DMS114 treated with DMSO at 0.1 percent for 48 hours (cell line): Measurements from ENCODE around the gene SEMA3A.
"Not testable (repeated sequence)": the region's sequence is repeated elsewhere in the genome, so short reads cannot be mapped to it uniquely, and the experiment has no call there.

Experiments
- DNase-seq: peaks from one replicate; lab custom pipeline; 2025; ENCODE audit not compliant: unreplicated experiment; lab: John Stamatoyannopoulos, UW

Gene SEMA3A

DNA sequence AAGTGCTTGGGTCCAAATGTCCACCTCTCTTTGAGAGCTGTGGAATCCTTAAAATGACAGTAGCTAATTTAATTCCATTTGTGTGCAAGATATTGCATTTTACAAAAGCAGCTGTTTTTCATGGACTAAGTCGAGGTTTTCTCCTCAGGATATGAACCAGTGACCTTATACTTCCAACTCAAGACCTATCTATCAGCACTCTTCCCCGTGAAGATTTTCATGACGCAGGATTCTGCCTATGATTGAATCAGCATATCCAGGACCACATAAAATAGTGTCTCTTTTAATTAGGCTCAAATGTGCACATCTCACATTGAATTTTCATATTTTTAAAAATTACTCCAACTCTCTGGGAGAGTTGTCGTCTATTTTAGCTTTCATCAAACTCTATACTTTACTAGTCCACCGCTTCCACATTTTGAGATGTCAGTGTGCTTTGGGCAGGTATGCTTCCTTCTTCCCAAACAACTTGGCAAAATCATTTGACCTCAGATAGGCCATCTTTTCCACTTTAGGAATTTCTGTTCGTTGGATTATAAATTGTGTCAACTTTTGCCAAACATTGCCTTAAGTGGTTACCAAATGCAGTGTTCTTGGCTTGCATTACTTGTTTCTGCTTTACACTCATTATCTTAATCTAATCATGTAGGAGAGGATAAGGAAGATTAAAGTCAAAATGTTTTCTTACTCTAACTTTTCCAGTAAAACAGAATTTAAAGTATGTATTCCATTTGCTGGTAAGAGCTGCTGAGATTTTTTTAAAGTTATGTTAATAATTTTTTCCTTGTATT is 39.4 kb downstream of the SEMA3A start:
- no peak for DNase-seq

DNA sequence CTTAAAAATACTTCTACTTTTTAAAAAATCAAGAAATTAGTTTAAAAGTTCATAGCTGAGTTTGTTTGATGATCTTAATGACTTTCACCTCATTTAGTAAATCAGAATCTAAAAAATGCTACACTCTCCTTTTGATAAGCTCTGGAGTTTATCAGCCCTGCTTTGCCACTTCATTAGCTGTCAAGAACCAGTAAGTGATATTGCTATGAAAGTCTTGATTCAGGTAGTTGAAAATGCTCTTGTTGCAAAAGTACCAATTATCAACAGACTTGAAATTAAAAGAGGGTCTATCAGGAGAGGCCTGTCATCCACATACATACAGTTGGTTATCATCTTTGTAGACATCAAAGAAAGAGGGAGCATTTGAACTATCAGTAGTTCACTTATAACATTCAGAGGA is 41.6 kb downstream of the SEMA3A start:
- no peak for DNase-seq

DNA sequence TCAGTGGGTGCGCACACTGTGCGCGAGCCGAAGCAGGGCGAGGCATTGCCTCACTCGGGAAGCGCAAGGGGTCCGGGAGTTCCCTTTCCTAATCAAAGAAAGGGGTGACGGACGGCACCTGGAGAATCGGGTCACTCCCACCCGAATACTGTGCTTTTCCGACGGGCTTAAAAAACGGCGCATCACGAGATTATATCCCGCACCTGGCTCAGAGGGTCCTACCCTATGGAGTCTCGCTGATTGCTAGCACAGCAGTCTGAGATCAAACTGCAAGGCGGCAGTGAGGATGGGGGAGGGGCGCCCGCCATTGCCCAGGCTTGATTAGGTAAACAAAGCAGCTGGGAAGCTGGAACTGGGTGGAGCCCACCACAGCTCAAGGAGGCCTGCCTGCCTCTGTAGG is 44.2 kb downstream of the SEMA3A start:
- DNase-seq: not testable (repeated sequence)

DNA sequence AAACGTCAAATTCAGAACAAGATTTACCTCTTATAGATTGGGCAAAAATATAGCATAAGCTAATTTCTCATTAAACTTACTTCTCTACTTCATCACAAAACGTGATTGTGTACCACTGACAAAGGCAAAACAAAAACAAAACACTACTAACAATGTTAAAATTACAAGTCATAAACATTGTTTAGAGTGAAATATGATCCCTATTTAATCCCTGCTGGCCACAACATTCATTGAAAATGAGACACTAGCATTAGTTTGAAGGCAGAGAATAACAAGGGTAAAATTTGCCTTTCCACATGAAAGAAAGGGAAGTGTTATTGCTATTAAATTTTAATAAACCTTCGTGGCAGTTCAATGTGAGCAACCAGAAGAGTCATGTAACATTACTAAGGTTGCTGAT is 45.0 kb downstream of the SEMA3A start:
- DNase-seq: no peak

DNA sequence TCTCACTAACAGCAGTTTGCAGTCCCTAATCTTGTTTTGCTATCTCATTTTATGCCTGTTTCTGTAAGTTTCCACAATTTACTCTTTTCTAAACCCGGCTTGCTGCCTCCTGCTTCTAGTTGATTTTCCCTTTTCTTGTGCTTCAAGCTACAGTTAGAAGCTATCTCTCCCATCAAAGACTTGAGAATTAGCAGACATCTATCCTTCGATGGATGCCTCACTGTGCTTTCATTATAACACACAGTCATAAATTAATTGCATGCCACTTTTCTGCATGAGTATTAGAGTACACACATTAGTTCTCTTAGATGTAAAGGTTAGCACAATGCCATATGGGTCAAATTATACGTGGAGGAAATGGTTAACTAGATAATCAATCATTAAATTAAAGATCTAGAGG is 48.7 kb downstream of the SEMA3A start:
- DNase-seq: no peak

DNA sequence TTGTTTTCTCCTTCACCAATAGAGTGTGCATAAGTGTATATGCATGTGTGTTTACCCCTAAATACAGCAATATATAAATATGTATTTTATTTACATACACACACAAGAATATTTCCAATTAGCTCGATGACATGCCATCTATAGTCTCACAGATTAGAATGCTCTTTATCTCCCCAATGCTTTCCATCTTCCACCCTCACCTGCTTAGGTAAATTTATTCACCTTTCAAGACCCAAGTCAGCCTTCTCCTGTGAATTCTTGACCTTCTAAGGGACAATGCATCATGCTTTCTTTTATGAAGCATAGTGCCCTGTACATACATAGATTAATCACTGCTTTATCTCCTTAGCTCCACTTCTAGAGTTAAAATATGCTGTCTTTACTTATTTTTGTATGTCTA is 49.7 kb downstream of the SEMA3A start:
- no peak for DNase-seq

DNA sequence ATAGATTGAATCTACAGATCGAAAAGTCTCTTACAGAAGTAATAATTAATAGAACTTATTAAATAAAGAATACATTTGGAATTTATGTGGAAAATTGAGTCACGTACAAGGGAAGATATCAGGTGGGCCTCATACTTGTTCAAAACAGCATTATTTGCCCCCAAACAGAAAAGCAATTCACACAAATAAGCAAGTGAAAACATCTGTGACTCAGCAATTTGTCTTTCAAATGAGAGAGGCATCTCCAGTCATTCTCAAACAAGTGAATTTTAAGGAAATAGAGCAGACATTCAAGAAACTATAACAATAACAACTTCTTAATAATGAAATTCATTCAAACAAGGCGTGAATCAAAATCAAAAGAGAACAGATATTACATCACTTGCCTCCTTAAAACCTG is 50.1 kb downstream of the SEMA3A start:
- no peak for DNase-seq

DNA sequence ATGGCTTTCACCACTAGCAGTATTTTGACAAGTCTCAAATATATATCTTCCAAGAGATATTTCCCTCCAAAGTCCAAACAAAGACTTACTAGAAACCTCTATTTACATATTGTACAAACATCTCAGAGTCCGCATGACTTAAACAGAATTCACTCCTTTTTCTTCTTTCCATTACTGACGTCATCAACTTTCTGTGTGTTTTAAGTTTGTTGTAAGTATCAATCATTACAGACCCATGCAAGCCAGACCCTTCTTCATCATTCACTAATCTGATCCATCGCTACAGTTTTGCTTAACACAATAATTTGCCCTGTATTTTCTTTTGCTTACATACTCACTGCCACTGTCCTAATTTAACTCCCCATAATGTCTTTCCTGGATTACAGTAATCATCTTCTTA is 51.9 kb downstream of the SEMA3A start:
- no peak for DNase-seq

DNA sequence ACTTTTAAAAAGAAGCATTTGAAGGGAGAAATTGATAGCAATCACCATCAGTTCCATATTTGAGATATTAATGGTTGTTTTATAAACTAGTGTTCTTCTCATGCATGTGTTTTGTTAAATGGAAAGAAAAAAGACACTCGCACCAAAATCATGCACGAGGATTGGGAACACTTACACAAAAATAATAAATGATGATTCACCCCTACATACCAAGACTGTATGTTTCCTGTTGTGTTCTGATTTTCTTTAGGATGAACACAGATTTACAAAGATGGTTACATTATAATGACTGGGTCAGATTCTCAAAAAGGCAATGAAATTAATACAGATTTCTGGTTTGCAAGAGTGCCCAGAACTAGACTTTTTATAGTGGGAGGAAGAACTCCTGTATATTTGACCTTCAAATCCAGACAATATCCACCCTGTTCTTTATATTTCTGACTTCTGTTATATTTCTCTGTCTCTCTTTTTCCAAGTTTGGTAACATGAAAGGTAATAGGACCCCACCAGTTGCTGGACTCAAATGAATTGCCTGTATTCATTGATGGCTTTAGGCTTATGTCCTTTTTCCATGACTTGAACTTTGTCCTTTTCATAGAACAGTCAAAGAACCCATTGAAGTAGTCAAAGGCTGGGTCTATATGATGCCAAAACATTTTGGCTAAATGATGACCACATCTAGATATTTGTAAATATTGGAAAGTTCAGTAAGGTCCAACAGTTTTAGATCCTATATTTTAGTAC is 54.4 kb downstream of the SEMA3A start:
- DNase-seq: no peak

DNA sequence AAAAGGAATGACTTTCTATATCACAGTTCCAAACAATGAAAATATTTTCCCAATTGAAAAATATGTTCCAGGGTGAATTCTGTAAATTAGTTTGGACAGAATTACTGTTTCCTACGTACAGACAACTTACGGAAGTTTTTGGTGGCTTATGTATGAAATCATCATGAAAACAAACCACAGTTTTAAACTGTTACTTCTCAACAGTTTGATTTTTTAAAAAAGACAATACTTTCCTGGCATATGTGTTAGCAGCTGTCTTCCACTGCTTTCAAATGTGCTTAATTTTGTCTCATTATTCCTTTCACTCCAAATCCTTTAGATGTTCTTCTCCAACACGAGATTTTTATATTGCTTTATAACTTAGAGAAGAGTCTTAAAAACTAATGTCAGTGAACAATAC is 56.2 kb downstream of the SEMA3A start:
- no peak for DNase-seq

DNA sequence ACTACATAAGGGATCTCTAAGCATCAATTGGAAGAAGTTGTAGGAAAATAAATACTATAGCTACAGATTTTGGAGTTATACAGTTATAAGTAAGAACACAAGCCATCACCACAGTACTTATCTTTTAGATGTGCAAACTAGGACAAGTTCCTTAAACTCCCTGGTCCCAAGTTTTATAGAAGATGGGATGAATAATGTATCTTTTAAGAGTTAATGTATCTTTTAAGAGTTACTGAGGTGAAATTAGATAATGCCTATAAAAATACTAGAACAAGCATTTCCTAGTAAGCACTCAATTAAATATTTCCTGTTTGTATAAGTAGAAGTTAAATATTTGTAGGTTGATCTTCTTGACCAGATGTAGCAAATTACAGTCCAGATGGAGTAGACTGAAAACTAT is 56.8 kb downstream of the SEMA3A start:
- DNase-seq: no peak

DNA sequence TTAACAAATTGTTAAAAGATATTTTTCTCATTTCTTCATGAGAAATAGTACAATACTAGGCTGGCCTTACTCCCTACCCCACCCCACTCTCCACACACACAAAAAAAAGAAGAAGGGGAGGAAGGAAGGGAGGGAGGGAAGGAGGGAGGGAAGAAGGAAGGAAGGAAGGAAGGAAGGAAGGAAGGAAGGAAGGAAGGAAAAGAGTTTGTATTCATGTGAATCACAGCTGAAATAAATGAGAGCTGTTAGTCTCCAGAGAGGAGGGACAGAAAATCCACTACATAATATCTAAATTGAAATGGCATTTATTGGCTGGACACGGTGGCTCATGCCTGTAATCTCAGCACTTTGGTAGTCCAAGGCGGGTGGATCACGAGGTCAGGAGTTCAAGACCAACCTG is 57.8 kb downstream of the SEMA3A start:
- no peak for DNase-seq

DNA sequence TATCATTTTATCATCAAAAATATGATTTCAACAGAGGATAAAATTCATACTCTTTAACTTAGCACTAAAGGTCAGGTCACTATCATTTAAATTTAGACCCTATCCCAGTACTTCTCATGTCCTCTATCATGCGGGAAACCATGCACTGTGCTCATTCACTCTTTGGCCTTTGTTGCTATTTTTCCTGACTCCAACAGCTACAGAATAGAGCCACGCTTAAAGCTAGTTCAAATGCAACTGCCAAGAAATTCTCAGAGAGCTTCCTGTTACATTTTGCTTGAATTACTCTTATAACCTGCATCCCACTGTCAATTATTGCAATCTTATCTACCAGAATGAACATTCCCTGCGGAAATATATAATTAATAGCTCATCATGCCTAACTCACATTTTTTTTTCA is 58.3 kb downstream of the SEMA3A start:
- DNase-seq: no peak

DNA sequence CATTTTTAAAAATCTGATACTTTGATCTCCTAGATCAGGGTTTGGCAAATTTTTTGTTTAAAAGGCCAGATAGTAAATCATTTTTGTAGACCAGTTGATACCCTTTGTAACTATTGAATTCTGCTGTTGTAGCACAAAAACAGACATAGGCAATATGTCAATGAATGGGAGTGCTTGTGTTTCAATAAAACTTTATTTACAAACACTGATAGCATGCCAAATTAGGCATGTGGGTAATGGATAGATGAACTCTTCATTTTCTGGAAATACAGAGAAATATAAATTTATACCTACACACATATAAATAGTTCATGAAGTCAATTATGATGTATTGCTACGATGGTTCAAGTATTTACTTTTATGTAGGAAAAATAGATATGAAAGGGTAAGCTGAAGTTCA is 60.4 kb downstream of the SEMA3A start:
- DNase-seq: no peak

DNA sequence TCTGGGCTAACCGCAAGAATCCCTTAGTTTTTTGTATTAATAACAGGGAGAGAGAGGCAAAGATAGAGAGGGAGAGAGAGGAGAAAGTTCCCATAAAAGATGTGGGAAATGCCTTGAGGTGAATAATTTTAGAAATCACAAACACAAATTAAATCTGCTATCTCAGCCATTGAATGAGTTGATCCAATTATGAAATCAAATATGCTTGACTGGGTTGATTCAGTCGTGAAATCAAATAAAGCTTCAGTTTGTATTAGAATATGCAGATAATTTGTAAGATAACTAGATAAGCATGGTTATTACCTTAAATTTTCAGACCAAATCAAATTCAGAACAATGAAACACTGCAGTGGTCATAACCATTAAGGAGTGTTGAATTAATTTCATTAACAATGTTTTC is 68.9 kb downstream of the SEMA3A start:
- no peak for DNase-seq

DNA sequence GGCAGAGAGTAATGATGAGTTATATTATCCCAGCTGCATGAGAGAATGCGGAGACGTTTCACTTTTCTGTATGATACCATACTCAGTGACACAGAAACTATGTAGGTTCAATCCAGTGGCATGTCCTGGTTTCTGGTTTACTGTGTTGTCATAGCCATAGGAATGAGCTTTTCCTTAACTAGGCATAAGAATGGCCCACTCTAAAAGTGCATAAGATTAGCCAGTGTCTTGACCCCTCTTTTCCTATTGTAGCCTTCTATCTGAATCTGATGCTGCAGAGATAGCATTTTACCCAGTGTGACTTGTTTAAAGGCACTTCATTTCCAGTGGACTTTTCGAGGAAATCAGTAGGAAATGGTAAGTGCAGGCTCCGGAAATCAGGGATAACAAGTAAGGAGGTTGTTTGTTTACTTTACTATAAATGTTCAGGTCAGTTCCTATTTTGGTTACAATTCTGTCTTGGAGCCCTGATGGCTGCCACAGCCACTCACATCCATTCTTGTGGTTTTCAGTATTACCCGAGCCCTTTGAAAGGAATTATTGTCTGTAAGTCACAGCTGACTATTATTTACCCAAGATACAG is 70.5 kb downstream of the SEMA3A start:
- peak; percentile 57 for DNase-seq

DNA sequence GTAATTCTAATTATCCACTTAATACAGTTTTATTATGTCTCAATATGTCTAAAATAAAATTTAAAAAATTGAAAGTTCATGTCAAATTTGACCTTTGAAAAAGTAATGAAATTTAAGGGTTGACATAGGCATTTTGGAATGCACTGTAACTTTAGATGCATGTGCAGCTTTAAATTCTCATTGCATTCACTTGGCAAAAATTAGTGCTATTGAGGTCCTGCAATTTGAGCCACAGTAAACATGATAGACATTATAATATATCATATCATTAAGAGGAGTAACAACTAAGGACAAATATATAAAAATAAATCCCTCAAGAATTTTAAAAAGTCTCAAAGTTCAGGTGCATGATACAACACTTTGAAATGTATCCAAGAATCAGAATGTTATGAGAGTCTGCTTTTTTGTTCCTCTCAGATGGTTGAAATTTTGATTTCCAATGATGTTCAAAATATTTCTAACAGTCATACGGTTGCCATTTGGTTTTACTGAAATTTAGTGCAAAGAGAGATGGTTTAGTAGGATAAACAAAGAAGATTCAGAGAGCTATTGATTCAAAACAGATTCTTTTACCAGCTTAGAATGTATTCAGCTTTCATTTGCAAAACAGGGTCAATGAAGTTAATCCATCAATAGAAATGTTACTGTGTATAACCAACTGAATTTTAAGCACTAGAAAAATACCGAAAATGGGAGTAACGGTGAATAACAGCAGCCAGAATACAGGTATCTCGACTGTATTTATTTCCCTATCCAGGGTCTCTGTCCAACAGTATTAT is 71.8 kb downstream of the SEMA3A start:
- no peak for DNase-seq

DNA sequence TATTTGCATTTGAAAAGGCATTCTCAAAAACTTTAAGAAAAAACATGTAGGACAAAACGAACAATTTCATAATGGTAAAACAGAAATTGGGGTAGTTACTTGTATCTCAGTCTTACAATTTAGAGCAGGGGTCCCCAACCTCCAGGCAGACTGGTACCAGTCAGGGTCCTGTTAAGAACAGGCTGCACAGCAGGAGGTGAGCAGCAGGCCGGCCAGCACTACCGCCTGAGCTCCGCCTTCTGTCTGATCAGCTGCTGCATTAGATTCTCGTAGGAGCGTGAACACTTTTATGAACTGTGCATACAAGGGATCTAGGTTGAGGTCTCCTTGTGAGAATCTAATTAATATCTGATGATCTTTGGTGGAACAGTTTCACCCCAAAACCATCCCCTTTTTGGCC is 77.3 kb downstream of the SEMA3A start:
- no peak for DNase-seq

DNA sequence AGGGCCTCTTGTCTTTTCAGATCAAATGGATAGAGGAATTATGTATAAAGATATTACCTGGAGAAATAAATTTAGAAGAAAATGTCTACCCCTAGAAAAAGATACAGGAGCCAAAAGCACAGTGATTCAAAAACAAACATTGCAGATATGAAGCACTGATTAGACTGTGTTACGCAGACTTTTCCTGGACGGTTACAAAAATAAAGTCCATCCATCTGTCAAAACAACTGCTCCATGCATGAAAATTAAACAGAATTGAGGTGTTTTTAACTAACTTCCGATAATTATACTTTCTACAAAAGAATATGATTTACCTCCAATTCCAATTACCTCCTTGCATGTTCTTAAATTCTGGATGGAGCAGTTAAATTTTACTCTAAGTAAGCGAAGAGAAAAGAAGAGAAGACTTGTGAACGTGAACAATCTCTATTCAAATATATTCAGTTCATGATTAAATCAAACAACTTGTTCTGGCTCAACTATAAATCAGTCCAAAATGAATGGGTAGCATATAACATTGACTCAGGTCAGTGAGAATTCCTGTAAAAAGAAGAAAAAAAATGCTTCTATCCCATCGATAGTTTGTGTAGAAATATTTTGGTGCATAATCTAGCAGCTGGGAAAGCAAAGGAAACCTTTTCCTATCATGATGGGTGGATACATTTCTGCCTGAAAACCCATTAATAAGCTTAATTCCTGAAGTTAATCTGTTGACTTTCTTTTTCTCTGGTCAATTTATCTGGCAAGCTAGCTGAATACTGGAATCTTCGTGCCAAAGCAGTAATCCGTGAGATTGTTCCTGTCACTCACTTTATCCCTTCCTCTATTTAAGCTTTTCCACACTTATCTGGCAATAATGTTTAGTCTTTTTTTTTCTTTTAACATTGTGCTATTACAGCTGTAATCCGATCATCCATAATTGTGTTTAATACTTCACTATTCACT is 80.4 kb downstream of the SEMA3A start:
- no peak for DNase-seq

DNA sequence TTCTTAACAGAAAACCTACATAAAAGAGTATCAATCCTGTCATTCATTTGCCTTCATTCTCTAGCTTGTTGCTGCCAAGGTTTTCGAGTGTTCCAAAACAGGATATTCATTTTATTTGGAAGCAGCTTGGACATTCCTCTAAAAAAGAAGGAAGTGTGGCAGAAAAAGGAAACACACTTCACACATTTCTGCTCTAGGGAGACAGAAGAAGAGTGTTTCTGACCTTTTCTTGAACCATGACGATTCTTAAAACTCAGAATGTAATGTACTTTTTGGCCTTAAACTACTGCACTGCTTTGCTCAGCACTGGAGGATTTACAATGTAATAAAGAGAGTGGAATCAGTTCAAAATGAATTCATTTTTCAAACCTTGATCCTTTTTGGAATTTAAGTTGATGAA is 81.3 kb downstream of the SEMA3A start:
- DNase-seq: no peak
